ENCODE data around the gene OLFM2.
"Not testable (repeated sequence)": the region's sequence is repeated elsewhere in the genome, so short reads cannot be mapped to it uniquely, and the experiment has no call there.

The OLFM2 gene

DNA sequence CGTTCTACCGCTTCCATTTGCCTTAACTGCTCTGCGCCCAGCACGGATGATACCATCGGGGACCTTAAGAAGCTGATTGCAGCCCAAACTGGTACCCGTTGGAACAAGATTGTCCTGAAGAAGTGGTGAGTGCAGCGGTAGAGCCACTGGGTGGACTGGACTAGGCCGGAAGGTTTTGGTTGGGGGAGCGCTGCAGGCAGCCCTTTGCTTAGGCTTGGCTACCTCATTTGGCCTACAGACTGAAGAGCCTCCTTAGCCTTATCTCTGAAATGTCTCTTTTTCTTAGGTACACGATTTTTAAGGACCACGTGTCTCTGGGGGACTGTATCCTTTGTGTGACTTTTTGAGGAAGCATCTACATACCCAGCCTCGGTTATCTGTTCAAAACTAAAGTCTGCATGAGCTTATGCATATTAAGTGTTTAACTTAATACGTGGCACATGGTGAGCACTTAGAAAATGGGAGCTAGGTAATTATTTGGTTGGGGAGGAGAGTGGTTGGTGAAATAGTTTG, 107.7 kb downstream of the OLFM2 start:
- DNase-seq (ENCODE audit: low read depth) = no peak

- peak; percentile 81 for DNase-seq (ENCODE audit: low read depth)
Measured at GRCh38 chr19:9827289-9828238, 108.8 kb downstream of the OLFM2 start, which contains the start of gene UBL5. TSS of gene UBL5 (plus strand) at chr19:9827918. CDS start at chr19:9828338, 420 bp downstream.

- DNase-seq (ENCODE audit: low read depth) = no peak
Measured at GRCh38 chr19:9823816-9824215, 112.5 kb downstream of the OLFM2 start.

DNA sequence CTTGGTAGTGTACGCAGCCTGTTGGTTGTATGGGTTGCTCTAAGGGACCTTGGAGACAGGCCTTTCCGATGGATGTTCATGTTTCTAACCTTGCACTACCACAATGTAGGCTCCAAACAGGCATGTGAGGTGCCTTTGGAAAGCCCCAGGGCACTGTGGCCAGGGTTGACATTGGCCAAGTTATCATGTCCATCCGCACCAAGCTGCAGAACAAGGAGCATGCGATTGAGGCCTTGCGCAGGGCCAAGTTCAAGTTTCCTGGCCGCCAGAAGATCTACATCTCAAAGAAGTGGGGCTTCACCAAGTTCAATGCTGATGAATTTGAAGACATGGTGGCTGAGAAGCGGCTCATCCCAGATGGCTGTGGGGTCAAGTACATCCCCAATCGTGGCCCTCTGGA, 116.3 kb downstream of the OLFM2 start:
- DNase-seq (ENCODE audit: low read depth) = not testable (repeated sequence)

DNA sequence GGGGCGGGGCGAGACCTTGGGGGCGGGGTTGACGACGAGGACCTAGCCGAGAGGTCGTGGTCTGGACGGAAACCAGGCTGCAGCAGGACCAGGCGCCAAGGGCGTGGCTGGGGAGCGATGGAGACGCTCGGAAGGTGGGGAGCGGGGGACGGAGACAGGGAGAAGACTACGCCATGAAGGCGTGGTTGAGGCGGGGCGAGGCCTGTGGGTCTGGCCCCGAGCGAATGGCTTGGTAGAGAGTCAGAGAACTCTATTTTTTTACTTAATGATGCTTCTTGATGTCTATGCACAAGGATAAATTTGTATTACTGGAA, 116.8 kb downstream of the OLFM2 start:
- no peak for DNase-seq (ENCODE audit: low read depth)

GRCh38 chr19:9818734-9819595, 117.3 kb downstream of the OLFM2 start, which contains the start of gene FBXL12:
TSS of gene FBXL12 (minus strand) at chr19:9819079. CDS start at chr19:9818813, 266 bp downstream.
- DNase-seq (ENCODE audit: low read depth) = peak; percentile 100

GRCh38 chr19:9818175-9818733, 118.1 kb downstream of the OLFM2 start:
- no peak for DNase-seq (ENCODE audit: low read depth)

GRCh38 chr19:9811139-9811538, 125.2 kb downstream of the OLFM2 start:
- no peak for DNase-seq (ENCODE audit: low read depth)

DNA sequence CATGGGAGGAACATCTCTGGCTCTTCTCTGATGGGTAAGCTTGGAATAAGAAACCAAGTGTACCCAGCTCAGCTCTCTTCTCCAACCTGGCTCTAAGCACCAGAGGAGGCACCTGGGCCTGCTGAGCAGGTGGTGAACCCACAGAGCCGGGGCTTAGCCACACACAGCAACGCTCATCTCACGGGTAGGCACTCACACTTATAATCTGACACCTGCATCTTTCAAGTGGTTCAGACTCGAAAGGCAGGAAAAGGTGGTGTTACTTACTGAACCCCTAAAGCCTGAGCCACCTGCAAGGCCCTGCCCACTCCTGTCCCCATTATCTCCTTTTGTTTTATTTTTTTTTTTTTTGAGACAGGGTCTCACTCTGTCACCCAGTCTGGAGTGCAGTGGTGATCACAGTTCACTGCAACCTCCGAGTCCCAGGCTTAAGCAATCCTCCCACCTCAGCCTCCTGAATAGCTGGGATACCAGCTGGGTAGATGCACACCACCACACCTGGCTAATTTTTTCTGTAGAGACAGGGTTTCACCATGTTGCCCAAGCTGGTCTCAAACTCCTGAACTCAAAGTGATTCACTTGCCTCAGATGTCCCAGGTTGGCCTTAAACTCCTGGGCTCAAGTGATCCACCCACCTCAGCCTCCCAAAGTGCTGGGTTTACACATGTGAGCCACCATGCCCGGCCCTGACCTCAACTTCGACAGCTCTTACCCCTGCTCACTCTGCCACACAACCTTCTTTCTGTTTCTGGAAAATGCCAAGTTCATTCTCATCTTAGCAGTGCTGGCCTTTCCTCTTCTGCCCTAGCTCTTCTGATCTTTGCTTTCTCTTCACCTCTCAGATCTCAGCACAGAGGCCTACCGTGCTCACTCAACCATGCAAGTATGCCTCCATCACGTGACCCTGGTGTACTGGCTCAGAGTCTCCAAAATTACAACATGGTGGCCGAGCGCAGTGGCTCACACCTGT, 127.2 kb downstream of the OLFM2 start:
- DNase-seq (ENCODE audit: low read depth) = no peak

DNA sequence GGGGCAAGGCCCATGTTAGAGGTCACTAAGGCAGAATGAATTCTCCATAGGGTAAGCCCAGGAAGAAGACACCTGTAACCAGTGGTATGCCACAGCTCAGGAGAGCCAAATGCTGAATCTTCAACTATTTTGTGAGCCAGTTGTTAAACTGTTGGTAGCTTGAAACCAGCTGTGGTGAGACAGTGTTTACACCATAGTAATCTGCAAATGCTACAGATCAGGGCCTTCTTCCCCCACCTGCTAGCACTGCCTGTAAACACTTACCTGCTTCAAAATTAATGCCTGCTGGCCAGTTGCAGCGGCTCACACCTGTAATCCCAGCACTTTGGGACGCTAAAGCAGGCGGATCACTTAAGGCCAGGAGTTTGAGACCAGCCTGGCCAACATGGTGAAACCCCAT, 129.5 kb downstream of the OLFM2 start:
- DNase-seq (ENCODE audit: low read depth) = no peak
